Daoy (cell line): Measurements from ENCODE around the gene CDCP1. TPM values are rescaled to one million over a fixed set of nuclear protein-coding genes. Genes with fewer than 3 reads are reported as not detected.
A peak's percentile ranks its signal among the peaks of the same experiment; 100 is the strongest.

Source experiments
- DNase-seq: peaks from one replicate; pipeline ENCODE4 v3.0.0-alpha.2; 2015; ENCODE audit warnings: low read depth
- total RNA-seq: library from RNA; depleted of rRNA; stranded (reverse); fragments of >200 nt; shearing (Covaris generic); gene quantifications from 2 replicates; pipeline ENCODE4 v1.2.3, GENCODE V29; 2014

Gene CDCP1
- total RNA-seq, 1 experiment from 2014 or later, result 20.6 TPM

GRCh38 chr3:45113625-45114050, 32.5 kb downstream of the CDCP1 start:
- DNase-seq, result no peak

DNA sequence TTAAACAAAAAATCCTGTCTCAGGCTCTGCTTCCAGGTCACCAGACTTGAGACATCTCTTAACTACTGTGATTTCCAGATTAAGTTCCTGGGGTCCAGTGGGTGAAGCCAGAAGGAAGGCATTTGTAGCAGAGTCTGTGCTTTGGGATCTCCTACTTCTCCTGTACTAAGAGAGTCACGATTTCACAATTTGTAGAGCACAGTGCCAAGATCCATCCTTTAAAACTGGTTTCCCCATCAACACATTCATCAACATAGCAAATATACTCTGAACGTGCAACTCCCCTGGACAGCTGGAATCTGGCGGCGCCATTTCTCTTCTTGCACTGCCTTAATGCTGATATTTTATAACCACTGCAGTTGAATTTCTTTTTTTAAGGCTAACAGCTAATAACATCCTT, 33.2 kb downstream of the CDCP1 start:
- no peak for DNase-seq

- no peak for DNase-seq
Observed at GRCh38 chr3:45110509-45110833, 35.7 kb downstream of the CDCP1 start.

DNA sequence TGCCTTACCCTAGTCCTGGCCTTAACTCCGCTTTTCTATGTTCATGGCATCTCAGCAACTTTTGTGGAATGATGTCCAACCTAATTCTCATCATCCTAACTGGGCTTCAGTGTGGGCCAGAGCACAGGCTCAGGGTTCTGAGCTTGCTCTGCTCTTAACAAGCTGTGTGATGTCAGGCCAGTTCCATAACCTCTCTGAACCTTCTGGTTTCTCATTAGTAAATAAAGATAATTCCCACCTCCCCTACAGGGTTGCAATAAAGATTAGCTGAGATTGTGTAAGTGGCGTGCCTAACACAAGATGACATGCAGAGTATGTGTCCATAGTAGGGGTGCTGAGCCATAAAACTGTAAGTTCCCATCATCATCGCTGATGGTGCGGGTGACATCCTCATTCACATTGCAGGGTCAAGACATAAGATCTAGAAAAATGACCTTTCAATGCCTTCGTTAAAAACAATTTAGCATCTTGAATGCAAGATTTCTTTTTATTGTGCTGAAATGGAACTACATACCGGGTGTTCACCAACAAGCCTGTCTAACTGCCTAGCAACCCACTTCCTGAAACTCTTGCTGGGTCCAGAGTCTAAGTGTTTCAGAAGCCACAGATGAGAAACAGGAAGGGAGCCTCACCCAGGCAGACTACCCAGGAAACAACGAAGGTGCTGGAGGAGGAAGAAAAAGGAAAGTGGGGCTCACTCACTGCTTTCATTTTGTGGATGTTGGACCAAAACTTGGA, 36.2 kb downstream of the CDCP1 start:
- DNase-seq, result no peak

- DNase-seq, result no peak
Observed at GRCh38 chr3:45106874-45107273, 39.3 kb downstream of the CDCP1 start.

DNA sequence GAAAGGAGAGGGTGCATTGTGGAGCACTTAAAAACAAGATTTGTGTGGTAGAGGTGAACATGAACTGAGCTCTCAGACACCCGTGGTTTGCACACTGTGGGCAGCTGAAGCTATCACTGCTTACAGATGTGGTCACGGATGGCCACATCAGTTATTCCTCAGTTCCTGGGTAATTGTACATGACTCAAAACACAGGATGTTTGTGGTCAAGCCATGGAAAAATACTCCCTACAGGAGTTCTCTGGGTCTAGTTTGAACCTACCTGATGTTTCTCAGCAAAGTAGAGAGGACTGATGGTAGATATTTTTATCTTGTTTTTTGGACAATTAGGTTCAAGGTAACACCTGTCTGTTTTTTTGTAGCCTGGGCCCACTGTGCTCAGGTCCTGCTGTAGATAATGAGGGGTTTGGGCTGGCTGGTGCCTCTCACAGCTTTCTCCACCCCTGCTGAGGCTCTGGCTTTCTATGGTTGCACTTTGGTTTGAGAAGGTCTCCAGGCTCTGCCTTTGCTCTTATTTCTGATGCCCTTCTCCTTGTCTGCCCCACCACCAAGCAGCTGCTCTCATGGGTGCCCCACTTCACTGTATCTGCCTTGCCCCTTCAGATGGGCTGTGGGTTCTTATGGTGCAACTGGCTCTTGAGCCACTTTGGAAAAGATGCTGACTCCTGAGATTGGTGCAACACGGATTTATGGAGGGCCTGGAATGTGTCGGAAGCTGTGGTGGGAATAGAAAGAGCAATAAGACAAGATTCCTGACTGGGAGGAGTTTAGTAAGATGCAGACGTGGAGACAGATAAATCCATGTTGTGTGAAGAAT, 40.1 kb downstream of the CDCP1 start:
- peak; percentile 88 for DNase-seq

- peak; percentile 55 for DNase-seq
Observed at GRCh38 chr3:45104715-45105711, 41.2 kb downstream of the CDCP1 start.

DNA sequence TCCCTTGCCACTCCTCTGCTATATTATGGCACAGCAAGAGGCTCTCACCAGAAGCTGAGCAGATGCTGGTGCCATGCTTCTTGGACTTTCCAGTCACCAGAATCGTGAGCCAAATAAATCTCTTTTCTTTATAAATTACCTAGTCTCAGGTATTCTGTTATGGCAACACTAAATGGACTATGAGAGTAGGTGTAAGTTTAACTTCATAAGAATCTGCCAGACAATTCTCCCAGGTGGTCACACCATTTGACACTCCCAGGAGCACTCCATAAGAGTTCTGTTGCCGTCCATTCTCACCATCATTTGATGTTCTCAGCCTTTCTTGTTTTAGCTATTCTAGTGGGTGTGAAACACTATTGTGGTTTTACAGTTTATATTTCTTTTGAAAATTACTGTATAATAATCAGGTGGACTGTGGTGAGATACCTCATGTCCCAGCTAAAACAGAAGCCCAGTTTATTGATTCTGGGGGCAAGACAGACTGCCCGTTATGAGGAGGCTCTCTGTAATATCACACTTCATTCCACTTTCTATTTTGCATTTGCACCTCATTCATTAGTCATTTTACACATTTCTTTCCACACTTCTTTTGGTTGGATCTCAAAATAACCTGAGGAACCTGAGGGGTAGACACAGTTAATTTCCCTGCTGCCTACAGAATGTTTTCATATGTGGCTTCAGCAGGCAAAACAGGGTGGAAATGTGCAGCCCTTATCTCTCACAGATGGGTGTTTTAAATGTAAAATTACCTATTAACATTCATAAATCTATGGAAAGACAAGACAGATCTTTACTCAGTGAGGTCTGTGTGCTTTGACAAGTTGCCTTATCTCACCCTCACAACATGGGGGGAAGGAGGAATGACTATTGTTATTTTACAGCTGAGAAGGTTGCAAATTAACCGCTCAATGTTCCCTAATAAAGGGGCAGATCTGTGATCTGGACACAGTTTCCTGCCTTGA, 42.1 kb downstream of the CDCP1 start:
- no peak for DNase-seq

DNA sequence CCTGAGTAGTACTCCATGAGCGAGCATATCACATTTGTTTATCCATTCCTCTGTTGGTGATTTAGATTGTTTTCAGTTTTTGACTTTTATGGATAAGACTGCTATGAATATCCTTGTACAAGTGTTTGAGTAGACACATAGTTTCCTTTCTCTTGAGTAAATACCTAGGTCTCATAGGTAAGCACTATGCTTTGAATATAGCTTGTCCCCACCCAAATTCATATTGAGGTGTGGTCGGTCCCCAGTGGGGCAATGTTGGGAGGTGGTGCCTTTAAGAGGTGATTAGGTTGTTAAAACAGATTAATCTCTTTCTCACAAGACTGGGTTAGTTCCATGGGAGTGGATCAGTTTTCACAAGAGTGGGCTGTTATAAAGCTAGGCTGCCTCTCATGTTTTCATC, 42.8 kb downstream of the CDCP1 start:
- DNase-seq, result no peak

DNA sequence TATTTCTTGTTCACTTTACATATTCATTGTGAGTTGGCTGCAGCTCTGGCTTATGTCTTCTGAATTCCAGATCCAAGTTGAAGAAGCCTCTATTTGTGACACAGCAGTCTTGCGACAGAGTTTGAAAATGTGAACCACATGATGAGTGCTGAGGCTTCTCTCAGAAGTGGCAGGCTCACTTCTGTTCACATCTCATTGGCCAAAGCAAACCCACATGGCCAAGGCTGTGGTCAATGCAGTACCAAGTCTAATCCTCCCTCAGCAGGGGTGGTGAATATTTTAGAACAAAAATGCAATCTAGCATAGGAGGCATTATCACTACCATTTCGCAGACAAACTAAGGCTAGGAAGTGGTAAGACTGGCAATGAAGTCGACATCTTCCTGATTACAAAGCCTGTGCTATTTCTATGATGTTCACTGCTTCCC, 45.2 kb downstream of the CDCP1 start:
- DNase-seq, result no peak

GRCh38 chr3:45098310-45098709, 47.9 kb downstream of the CDCP1 start:
- no peak for DNase-seq

GRCh38 chr3:45097296-45097883, 48.8 kb downstream of the CDCP1 start:
- DNase-seq, result no peak

DNA sequence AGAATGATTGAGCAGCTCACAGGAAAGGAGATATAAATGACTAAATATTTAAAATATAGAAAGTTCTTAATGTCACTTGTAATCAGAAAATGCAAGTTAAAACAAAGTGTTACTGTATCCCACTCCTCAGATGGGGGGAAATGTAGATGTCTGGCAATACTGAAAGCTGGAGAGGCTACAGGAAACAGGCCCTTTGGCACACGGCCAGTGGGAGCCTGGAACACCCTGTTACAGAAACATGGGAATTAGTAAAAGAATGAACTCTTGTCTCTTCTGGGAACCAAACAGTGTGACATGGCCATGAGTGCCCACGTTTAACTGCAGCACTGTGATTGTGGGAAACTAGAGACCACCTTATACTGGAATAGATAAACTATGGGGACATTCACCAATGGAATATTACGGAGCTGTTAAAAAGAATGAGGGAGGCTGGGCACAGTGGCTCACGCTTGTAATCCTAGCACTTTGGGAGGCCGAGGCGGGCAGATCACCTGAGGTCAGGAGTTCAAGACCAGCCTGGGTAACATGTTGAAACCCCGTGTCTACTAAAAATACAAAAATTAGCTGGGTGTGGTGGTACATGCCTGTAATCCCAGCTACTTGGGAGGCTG, 50.2 kb downstream of the CDCP1 start:
- no peak for DNase-seq

- DNase-seq, result no peak
Observed at GRCh38 chr3:45093176-45093575, 53.0 kb downstream of the CDCP1 start.

GRCh38 chr3:45092132-45093031, 53.8 kb downstream of the CDCP1 start:
- DNase-seq, result peak; percentile 44

- DNase-seq, result no peak
Observed at GRCh38 chr3:45090855-45091254, 55.3 kb downstream of the CDCP1 start.

DNA sequence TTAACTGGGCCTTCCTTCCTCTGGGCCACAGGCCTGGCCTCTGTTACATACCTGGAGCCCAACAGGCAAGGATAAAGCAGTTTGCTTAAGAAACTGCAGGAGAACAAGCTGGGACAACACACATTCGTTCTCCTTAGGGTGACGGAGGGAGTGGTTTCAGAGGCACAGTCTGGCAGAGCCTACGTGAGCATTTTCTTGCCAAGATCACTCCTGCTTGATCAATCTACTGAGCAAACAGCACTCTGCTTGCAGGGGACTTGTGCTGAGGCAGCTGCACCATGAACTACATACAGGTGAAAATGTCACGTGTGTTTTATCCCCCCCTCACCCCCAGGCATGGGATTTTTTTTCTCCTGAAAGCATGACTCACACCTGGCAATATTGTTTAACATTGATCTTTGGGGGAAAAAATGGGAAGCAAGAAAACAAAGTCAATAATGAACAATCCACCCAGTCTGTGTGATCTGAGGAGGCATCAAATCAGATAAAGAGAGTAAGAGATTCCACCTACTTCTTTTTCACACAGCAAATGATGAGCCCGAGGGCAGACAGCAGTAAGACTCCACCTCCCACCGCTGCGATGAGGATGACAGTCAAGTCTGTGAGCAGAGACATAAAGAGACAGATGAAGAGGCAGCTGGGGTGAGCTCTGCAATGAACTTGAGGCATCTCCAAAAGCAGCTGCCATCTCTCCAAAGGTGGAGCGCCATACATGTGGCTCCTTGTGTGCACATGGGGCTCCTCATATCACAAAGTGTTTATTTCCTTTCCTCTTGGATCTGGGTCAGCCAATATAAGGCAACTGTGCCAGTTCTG, 57.4 kb downstream of the CDCP1 start:
- no peak for DNase-seq

GRCh38 chr3:45087155-45087554, 59.0 kb downstream of the CDCP1 start:
- DNase-seq, result no peak
